ENCODE measurements around the gene GPR155. TPM values are rescaled to one million over a fixed set of nuclear protein-coding genes. Genes with fewer than 3 reads are reported as not detected.

The GPR155 gene
- total RNA-seq, 1 experiment from 2014 or later: 2.1 TPM

DNA sequence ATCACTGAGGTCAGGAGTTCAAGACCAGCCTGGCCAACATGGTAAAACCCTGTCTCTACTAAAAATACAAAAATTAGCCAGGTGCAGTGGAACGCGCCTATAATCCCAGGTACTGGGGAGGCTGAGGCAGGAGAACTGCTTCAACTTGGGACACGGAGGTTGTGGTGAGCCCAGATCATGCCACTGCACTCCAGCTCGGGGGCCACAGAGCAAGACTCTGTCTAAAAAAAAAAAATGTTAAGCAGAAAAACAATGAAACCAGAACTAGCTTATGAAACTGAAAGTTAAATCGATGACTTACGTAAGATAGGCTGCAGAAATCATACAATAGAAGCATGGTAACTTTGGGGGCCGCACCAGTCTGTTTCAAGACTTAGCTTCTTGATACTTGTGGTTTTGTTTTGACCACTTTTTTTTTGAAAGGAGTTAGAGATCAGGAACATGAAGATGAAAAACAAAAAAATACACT, 6.2 kb upstream of the GPR155 start:
- H3K27me3 ChIP-seq (ENCODE audit: control insufficient read depth, insufficient read depth, low read length): no peaks in the 10 kb centered on the region
- no peak overlapping the region for H3K27ac ChIP-seq (ENCODE audit: low read length)
- no peaks in the 10 kb centered on the region for H3K36me3 ChIP-seq (ENCODE audit: control insufficient read depth, insufficient read depth, low read length)
- no TSS peak for BruUV-seq (replicated peaks)
- ChIA-PET POLR2A (interaction anchor here (0.6 kb wide), 1 partner anchor 96 kb away, joined by 4 read pairs; no protein-coding TSS in a partner anchor), CTCF (no interaction called here)
- H3K4me3 ChIP-seq (ENCODE audit: low read depth in 2 of 2, low read length in 2 of 2): no peak overlapping the region
- in situ Hi-C loops (cut with HindIII; ENCODE audit: low pct_unique_long_range_greater_than_20kb, low sequenced_read_pairs): no loop called here
- DNase-seq (ENCODE audit: low read depth, low spot score) (no peak), ATAC-seq (no peak)
- intact Hi-C loops (cut with micrococcal nuclease; ENCODE audit: unreplicated experiment): no loop called here
- no peaks in the 10 kb centered on the region for H3K4me1 ChIP-seq (ENCODE audit: control insufficient read depth, insufficient read depth, low read length)
- no peaks in the 10 kb centered on the region for H3K9me3 ChIP-seq (ENCODE audit: control insufficient read depth, insufficient read depth, low read depth, low read length)
- TF ChIP-seq REST (IDR thresholded peaks at IDR 0.05; ENCODE audit: insufficient read depth in 1 of 2, low read depth in 2 of 2, low read length in 1 of 2): no peak
- no peak for TF ChIP-seq POLR2AphosphoS5 (IDR thresholded peaks at IDR 0.05; ENCODE audit: low read depth, low read length)

DNA sequence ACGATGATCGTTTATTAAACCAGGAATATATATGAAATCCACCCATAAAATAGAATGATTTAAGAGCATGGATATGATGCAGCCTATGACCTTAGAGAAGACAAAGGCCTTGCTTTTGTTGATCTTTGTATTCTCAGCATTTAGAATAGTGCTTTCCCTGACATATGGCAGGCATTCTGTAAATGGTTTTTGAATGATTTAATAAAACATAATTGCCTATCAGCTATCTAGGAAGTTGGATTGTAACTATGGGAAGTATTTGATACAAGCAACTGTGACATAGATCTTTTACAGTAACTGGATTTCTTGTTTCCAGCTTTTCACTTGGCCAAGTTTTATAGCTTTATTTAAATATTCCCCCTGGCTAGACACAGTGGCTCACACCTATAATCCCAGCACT, 5.1 kb upstream of the GPR155 start:
- ATAC-seq (no peak), DNase-seq (ENCODE audit: low read depth, low spot score) (no peak)
- no peaks in the 10 kb centered on the region for H3K4me1 ChIP-seq (ENCODE audit: control insufficient read depth, insufficient read depth, low read length)
- no TSS peak for BruUV-seq (replicated peaks)
- intact Hi-C loops (cut with micrococcal nuclease; ENCODE audit: unreplicated experiment) (no loop called here), in situ Hi-C loops (cut with HindIII; ENCODE audit: low pct_unique_long_range_greater_than_20kb, low sequenced_read_pairs) (no loop called here)
- TF ChIP-seq REST (IDR thresholded peaks at IDR 0.05; ENCODE audit: insufficient read depth in 1 of 2, low read depth in 2 of 2, low read length in 1 of 2): no peak
- no peak for TF ChIP-seq CTCF (IDR thresholded peaks at IDR 0.05)
- TF ChIP-seq POLR2AphosphoS5 (IDR thresholded peaks at IDR 0.05; ENCODE audit: low read depth, low read length): no peak
- TF ChIP-seq SIN3A (IDR thresholded peaks at IDR 0.05; ENCODE audit: borderline replicate concordance, insufficient read depth, low read depth, low read length): no peak
- no peak for TF ChIP-seq TCF7L2 (IDR thresholded peaks at IDR 0.05; ENCODE audit: low read depth, low read length)
- no peak overlapping the region for H3K27ac ChIP-seq (ENCODE audit: low read length)
- ChIA-PET CTCF (no interaction called here), POLR2A (no interaction called here)
- H3K4me3 ChIP-seq (ENCODE audit: low read depth in 2 of 2, low read length in 2 of 2): no peak overlapping the region
- no peaks in the 10 kb centered on the region for H3K27me3 ChIP-seq (ENCODE audit: control insufficient read depth, insufficient read depth, low read length)
- H3K9me3 ChIP-seq (ENCODE audit: control insufficient read depth, insufficient read depth, low read depth, low read length): no peaks in the 10 kb centered on the region
- H3K36me3 ChIP-seq (ENCODE audit: control insufficient read depth, insufficient read depth, low read length): no peaks in the 10 kb centered on the region
